NCI-H2196 (cell line): ENCODE data around the gene KTI12.
"Not testable (repeated sequence)": the region's sequence is repeated elsewhere in the genome, so short reads cannot be mapped to it uniquely, and the experiment has no call there.

ENCODE experiments used
- DNase-seq: peaks from one replicate; lab custom pipeline; 2025; ENCODE audit not compliant: unreplicated experiment; lab: John Stamatoyannopoulos, UW

KTI12 gene, protein sequence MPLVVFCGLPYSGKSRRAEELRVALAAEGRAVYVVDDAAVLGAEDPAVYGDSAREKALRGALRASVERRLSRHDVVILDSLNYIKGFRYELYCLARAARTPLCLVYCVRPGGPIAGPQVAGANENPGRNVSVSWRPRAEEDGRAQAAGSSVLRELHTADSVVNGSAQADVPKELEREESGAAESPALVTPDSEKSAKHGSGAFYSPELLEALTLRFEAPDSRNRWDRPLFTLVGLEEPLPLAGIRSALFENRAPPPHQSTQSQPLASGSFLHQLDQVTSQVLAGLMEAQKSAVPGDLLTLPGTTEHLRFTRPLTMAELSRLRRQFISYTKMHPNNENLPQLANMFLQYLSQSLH

DNA sequence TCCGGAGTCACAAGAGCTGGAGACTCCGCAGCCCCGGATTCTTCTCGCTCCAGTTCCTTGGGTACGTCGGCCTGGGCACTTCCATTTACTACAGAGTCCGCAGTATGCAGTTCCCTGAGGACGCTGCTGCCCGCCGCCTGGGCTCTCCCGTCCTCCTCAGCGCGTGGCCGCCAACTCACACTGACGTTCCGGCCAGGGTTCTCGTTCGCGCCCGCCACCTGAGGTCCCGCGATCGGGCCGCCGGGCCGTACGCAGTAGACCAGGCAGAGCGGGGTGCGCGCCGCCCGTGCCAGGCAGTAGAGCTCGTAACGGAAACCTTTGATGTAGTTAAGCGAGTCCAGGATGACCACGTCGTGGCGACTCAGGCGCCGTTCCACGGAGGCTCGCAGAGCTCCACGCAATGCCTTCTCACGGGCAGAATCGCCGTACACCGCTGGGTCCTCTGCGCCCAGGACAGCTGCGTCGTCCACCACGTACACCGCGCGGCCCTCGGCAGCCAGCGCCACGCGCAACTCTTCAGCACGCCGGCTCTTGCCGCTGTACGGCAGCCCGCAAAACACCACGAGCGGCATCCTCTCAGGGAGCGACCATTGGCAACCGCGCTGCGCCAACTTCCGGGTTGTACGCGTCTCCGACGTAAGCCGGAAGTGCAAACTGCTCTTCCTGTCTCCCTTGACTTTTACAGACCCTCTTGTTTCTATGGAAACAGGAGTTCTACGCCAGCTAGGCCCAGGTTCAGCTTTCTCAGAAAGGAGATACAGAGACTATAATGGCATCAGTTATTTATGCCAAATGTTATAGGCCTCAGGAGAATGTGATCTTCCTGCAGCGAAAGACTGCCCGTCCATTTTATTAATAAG, at the start of gene KTI12:
KTI12 (minus strand) TSS at position 621 of the 860 bp plus-strand sequence; CDS start at position 572, 49 bp downstream.
- DNase-seq = peak; percentile 93

DNA sequence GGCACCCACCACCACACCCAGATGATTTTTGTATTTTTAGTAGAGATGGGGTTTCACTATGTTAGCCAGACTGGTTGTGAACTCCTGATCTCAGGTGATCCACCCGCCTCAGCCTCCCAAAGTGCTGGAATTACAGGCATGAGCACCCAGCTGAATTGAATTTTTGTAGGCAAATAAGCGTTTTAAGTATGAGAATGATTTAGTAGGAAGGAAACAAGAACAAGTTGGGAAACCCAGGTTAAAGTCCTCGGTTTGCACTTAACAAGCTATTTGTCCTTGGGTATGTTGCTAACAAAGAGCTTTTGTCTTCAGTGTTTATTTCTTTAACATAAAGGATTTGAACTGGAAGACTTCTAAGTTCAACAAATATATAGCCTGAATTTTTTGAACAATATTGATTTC, 46.4 kb upstream of the KTI12 start:
- no peak for DNase-seq

DNA sequence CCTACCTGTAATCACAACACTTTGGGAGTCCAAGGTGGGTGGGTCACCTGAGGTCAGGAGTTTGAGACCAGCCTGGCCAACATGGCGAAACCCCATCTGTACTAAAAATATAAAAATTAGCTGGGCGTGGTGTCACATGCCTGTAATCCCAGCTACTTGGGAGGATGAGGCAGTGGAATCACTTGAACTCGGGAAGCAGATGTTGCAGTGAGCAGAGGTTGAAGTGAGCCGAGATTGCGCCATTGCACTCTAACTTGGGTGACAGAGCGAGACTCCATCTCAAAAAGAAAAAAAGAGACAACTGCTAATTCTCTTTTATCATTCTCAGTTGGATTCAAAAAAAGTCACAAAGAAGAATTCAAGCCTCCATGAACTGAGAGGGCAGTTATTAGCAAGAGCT, 43.7 kb upstream of the KTI12 start:
- DNase-seq = not testable (repeated sequence)

DNA sequence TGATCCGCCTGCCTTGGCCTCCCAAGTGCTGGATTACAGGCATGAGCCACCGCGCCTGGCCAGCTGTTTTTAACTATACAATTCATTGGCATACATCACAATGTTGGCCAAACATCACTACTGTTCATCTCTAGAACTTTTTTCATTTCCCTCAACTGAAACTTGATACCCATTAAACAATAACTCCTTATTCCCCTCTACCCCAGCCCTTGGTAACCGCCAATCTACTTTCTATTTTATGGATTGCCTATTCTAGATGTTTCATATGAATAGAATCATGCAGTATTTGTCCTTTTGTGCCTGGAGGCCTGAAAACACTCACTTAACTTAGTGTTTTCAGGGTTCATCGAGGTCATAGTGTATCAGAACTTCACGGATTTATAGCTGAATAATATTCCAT, 38.7 kb upstream of the KTI12 start:
- no peak for DNase-seq

DNA sequence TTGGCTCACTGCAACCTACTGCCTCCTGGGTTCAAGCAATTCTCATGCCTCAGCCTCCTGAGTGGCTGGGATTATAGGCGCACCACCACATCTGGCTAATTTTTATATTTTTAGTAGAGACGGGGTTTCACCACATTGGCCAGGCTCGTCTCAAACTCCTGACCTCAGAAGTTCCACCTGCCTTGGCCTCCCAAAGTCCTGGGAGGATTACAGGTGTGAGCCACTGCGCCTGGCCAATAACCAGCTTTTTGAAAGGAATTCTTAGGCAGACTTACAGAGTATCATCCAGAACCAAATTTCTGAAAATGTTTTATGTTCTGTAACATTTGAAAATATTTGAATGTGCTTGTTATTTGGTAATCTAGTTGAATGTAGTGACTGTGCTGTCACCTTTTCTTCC, 37.1 kb upstream of the KTI12 start:
- DNase-seq = no peak

DNA sequence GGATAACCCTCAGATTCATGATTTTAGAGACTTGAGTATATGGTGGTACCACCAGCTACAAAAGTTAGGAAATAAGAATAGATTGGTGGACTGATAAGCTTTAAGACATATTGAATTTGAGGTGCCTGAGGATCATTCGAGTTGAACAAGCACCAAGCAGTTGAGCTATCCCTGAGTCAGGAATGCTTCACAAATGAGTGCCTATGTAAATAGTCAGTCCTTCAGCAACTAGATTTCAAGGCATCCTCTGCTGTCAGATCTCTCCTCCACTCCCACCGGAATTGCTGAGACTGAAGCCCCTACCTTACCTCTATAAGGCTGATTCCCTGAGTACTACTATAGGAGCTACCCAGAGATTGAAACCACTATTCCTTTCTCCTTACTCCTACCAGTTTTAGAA, 29.6 kb upstream of the KTI12 start:
- DNase-seq = no peak

DNA sequence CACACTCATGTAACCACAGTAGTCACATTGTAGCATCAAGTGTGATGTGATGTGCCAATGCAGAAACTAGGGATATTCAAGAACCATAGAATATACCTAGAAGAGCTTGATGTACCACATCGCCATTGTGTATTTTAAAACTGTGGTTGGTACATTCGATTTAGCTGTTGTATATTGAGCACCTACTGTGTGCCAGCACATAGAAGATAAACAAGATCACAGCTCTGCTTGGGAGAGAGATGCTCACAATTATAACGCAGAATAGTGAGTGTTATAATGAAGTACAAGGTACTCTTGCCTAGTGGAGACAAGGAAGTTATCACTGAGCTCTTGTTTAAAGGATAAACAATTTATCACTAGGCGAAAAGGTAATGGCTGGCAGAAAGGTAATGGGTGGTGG, 27.2 kb upstream of the KTI12 start:
- no peak for DNase-seq

DNA sequence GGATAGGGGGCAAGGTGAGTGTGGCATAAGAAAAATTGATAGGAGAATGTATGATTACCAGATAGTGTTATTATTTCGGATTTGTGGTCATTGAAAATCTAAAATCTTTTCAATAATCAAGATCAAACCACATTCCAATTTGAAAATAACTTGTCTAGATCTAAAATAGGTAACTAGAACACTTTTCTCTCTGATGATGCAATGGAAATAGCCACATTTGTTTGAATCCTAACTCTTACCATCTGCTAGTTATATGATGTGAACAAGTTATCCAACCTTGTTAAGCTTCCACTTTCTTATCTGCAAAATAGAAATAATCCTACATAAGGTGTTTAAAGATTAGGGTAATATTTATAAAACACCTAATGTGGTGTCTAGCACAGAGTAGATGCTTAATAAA, 26.3 kb upstream of the KTI12 start:
- DNase-seq = no peak

DNA sequence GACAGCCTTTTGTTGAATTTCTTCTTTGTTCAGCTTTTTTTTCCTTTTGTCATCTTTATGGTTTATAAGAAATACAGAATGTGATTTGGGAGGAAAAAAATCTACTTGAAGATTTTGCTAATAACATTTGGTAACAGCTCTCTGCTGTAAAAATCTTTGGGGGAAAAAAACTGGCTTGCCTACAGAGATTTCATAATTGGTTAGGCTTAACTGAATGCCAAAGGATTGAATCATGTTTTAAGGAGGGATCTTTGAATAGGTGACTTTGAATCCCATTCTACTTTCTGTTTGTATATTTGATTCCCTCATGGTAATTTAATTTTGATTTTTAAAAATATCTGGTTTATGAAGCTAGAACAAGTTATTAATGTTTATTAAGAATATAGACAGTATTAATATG, 25.7 kb upstream of the KTI12 start:
- DNase-seq = no peak

DNA sequence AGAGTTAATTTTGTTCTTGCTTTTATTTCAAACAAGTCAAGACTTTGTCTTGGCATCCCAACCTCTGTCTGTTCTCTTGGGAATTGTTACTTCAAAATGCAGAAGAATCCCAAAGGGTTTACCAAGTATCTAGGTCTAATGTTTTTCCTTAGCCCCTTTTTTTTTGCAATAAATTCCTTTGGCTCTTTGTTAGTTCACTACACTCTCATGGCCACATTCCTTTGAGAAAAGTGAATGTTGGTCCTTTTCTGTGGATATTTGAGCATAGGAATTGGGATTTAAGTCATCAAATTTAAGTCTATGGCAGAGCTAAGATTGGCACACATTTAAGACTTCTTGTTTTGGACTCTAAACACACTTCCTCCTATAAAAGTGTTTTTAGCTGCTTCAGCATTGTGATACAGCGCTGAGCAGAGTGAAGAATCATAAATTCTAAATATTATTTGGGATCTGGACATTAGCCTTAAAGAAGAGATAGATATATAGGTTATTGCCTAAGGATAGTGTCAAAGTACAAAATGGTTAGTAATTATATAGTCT, 24.3 kb upstream of the KTI12 start:
- no peak for DNase-seq

DNA sequence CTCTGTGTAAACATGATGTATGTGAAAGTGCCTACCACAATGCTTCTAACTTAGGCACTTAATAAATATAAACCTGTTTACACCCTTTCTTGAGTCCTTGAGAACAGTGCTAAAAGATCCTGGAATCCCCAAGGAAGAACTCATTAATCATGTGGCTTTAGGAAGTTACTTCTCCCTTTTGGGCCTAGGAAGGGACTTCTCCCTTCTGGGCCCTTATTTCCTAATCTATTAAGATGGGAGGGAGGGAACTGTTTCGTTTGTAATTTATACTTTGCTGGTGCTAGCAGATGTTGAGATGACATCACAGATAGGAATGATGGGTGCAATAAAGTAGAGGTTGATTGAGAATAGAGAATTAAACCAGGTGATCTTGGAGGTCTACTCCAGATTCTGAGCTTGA, 23.6 kb upstream of the KTI12 start:
- DNase-seq = no peak

DNA sequence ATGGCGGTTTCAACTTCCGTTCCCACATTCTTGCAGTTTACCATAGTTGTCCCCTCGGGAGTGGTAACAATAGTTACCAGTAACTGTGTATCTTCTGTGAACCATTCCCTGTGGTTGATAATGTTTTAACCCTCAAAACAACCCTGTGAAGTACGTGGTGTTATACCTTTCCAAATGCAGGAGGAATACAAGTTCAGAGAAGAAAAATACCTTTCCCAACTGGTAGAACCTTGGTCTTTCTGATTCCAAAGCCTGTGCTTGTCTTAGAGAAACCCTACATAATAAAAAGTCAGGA, 23.3 kb upstream of the KTI12 start:
- no peak for DNase-seq

DNA sequence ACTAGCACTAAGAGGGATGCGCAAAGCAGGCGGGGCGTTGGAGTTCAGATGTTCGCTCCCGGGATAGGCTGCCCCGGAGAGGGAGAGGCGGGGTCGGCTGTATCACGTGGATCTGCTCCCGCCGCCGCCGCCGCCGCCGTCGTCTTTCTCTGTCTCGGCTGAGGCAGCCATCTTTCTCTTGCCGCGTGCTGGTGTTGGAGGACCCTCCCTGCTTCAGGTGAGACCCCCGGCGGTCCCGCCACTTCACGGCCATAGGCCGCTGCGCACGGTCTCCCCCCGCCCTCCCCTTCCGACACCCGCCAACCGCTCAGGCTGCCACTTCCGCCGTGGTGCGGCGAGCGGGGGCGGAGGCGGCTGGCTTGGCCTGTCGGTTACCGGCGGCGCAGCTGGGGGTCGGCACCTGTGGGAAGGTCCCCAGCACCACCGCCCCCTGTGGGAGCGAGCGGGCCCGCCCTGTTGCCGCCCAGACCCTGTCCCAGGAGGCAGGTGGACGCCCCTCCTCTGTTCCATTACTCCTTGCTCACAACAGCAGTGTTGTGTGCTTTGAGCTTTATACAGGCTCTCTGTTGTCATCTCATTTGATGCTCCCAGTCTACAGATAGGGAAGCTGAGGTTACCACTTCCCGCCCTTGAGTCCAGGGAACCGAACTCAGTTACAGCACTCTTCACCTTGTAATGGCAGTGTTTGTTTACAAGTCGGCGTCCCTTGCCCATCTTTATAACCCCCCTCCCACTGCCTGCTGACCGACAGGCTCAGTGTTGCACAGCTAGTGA, 22.7 kb upstream of the KTI12 start, which contains the start of gene BTF3L4:
BTF3L4 (plus strand) TSS at position 133 of the 774 bp plus-strand sequence. CDS start 3,553 bp downstream, outside the sequence.
- DNase-seq = peak; percentile 96

DNA sequence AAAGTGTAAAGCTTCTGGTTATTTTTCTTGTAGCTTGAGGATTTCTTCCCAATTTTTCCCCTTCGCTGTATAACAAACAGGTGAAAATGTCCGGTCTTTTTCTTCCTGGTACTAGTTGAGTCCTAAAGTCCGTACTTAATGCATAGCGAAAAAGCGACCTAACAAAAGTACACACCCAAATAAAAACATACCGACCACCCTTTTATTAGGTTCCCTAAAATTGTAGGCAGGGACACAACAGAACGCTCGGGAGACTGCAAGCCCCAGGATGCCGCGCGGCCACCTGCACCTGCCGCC, 22.2 kb upstream of the KTI12 start:
- no peak for DNase-seq

DNA sequence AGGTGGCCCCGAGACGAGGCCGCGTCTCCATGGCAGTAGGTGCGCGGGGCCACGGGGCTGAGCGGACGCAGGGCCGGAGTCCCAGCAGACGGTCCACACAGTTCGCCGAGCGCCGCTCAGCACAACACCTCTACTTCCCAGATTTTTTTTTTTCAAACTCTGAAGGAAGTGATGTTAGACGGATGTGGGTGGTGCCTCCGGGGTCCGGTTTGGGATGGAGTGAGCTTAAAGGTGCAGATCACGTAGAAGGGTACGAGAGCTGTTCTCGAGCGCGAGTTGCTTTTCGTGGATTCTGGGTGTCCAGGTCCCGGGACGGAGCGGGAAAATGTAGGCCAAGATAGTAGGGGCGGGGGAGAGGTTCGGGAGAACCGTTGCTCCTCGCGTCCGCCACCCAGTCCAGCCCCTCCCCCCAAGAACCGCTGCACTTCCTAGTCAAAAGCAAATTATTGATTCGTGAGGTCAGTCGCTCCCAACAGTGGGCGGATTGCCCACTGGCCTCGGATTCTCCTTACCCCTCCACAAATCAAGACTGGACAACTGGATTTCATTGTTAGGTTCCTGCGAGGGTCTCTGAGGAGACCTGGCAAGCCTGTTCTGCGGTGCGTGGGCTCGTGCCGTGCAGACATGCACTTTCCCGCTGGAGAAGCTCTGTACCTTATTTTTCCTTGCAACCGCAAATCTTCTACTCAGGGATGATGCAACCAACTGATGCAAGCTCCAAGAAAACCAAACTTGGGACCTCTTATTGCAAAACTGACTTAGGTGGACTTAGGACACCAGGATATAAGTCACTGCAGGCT, 21.7 kb upstream of the KTI12 start, which contains the start of gene TXNDC12:
TXNDC12 (minus strand) TSS at position 126 of the 800 bp plus-strand sequence; CDS start at position 31, 95 bp downstream.
- DNase-seq = peak; percentile 83

DNA sequence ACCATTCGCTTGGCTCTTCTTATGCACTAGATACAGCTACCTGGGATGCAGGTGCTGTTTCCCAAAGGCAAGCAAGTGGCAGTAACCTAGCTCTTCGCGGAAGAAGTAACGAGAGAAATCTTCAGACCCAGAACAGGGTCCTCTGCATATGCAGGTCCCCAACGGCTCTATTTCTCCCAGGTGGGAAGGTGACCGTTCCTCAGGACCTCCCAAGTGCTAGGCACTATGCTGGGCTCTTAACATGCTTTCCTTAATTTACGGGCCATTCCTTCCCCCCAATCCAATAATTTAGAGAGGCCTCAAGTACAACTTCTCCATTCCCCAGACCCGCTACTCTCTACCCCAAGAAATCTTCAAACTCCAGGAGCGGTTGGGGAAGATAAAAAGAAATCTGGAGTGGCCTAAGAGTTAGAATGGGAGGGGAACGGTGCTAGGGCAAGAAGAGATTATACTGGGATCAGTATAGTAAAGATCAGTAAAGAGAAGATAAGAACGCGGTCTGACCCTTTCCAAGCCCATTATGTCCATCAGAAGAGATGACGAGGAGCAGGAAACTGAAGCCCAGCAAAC, 21.0 kb upstream of the KTI12 start:
- DNase-seq = no peak

DNA sequence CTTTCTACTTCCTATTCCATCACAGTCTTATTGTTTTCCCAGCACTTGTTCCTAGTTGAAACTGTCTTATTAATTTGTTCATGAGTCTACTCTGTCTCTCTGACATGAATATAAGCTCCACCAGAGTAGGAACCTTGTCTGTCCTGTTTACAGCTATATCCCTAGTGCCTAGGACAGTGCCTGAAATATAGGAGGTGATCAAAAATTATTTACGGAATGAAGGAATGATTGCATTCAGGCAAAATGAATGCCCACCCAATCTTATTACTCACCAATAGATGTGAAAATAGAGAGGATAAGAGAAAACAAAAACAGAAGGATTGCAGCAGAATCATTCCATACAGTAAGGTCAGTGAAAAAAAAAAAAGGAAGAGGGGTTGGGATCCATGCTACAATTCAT, 20.3 kb upstream of the KTI12 start:
- DNase-seq = no peak

DNA sequence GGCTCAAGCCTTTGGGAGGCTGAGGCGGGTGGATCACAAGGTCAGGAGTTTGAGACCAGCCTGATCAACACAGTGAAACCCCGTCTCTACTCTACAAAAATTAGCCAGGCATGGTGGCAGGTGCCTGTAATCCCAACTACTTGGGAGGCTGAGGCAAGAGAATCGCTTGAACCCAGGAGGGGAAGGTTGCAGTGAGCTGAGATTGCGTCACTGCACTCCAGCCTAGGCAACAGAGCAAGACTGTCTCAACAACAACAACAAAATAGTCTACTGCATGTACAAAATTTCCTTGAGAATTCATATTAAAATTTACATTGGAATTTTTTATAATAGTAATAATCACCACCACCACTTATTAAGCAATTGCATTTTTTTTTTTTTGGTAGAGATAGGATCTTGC, 15.7 kb upstream of the KTI12 start:
- not testable (repeated sequence) for DNase-seq

DNA sequence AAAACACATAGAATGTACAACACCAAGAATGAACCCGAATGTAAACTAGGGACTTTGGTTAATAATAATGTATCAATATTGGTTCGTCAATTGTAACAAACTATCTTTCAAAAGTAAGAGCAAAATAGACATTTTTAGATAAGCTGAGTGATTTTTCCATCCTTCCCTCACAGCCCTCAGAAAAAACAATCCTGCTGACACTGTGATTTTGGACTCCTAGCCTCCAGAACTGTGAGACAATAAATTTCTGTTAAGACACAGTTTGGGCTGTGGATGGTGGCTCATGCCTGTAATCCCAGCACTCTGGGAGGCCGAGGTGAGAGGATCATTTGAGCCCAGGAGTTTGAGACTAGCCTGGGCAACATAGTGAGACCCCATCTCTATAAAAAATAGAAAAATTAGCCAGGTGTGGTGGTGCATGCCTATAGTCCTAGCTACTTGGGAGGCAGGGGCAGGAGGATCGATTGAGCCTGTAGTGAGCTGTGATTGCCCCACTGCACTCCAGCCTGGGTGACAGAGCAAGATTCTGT, 12.1 kb upstream of the KTI12 start:
- not testable (repeated sequence) for DNase-seq

DNA sequence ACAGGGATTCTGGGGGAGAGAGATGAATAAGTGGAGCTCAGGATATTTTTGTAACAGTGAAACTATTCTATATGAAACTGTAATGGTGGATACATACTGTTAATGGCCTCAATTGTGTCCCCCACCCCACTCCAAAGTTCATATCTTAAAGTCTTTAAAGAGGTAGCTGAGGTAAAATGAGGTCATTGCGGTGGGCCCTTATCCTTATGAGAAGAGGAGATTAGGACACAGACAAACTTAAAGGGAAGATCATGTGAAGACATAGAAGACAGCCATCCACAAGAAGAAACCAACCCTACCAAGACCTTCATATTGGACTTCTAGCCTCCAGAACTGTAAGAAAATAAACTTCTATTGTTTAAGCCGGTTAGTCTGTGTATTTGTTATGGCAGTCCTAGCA, 11.6 kb upstream of the KTI12 start:
- DNase-seq = no peak
